A549 (cell line): Measurements from ENCODE around the gene CCDC33. TPM values are rescaled to one million over a fixed set of nuclear protein-coding genes. Genes with fewer than 3 reads are reported as not detected.
A peak's percentile ranks its signal among the peaks of the same experiment; 100 is the strongest.

Experiments used
- ATAC-seq, 2 experiments: fragments of 200-7000 bp in 1 of 2; fragments of >200 bp in 1 of 2; cut with Nextera tagmentation in 1 of 2; cut with Tn5 transposase in 1 of 2; 3 replicates each; pipeline versions ENCODE4 v1.8.0 to v1.9.1; 2018 to 2020; ENCODE audit warnings: mild to moderate bottlenecking in 1 of 2, moderate library complexity in 1 of 2
- CTCF ChIA-PET: fragments of 300-600 bp; sonication (Branson Sonifier 250); formaldehyde crosslinking; extraction: SDS; loops from one replicate; lab custom pipeline; 2021; ENCODE audit warnings: antibody characterized with exemption, inconsistent platforms; lab: Yijun Ruan, JAX
- POLR2A ChIA-PET: fragments of 350-600 bp; formaldehyde crosslinking; extraction: SDS; loops from one replicate; lab custom pipeline; 2021; ENCODE audit warnings: antibody characterized with exemption, inconsistent platforms; lab: Yijun Ruan, JAX
- DNase-seq, 2 experiments: peaks; one replicate each; pipeline versions ENCODE4 v3.0.0 to v3.0.0-alpha.2; 2011 to 2016; ENCODE audit warnings: low read depth in 1 of 2, low spot score in 1 of 2
- FAIRE-seq: peaks from 2 replicates; lab custom pipeline; 2011; peaks lifted over from hg19 to GRCh38; lab: Jason Lieb, UNC
- H3K27ac ChIP-seq, 2 experiments: fragments of >200 bp; sonication (Bioruptor Twin); formaldehyde crosslinking; 3 replicates each; pipeline ENCODE4 v1.5.1; 2016 to 2017
- H3K4me1 ChIP-seq: fragments of >200 bp; sonication (Bioruptor Twin); formaldehyde crosslinking; 3 replicates; pipeline ENCODE4 v1.6.1; 2016
- H3K4me2 ChIP-seq: fragments of >200 bp; sonication (Bioruptor Twin); formaldehyde crosslinking; 3 replicates; pipeline ENCODE4 v1.6.1; 2016
- H3K4me3 ChIP-seq: fragments of >200 bp; sonication (Bioruptor Twin); formaldehyde crosslinking; 3 replicates; pipeline ENCODE4 v1.5.1; 2016
- H3K9me3 ChIP-seq: fragments of >200 bp; sonication (Bioruptor Twin); formaldehyde crosslinking; 3 replicates; pipeline ENCODE4 v1.6.1; 2016
- EHMT2 ChIP-seq: fragments of 200-600 bp; sonication (generic); IDR thresholded peaks from 2 replicates; pipeline ENCODE4 v1.6.1; 2016; ENCODE audit warnings: antibody characterized with exemption, low read depth, mild to moderate bottlenecking, moderate library complexity
- FOSL2 ChIP-seq, 2 experiments: fragments of 450-650 bp in 1 of 2; fragments of >200 bp in 1 of 2; sonication (Bioruptor Twin) in 1 of 2; formaldehyde crosslinking; IDR thresholded peaks; 2 replicates each; pipeline versions ENCODE4 v1.5.0 to v1.6.1; 2016 to 2020; ENCODE audit warnings: mild to moderate bottlenecking in 1 of 2, moderate library complexity in 1 of 2
- FOXS1 ChIP-seq: fragments of 250-450 bp; sonication (Bioruptor Pico); IDR thresholded peaks from 2 replicates; pipeline ENCODE4 v1.5.0; 2020; ENCODE audit warnings: mild to moderate bottlenecking, moderate library complexity
- HEYL ChIP-seq: fragments of 250-450 bp; sonication (Bioruptor Pico); IDR thresholded peaks from 2 replicates; pipeline ENCODE4 v1.8.0; 2021; ENCODE audit warnings: mild to moderate bottlenecking, moderate library complexity
- JUN ChIP-seq, 2 experiments: fragments of >200 bp; sonication (Bioruptor Twin); formaldehyde crosslinking; IDR thresholded peaks; 2 replicates in 1 of 2; 3 replicates in 1 of 2; pipeline ENCODE4 v1.6.1; 2016 to 2017
- JUNB ChIP-seq: fragments of >200 bp; sonication (Bioruptor Twin); formaldehyde crosslinking; IDR thresholded peaks from 2 replicates; pipeline ENCODE4 v1.6.1; 2016
- KDM1A ChIP-seq: fragments of 200-600 bp; sonication (generic); IDR thresholded peaks from 2 replicates; pipeline ENCODE4 v1.6.1; 2016; ENCODE audit warnings: low read depth, mild to moderate bottlenecking
- KDM5A ChIP-seq: fragments of 200-600 bp; sonication (generic); IDR thresholded peaks from 2 replicates; pipeline ENCODE4 v1.6.1; 2016; ENCODE audit warnings: antibody characterized with exemption, mild to moderate bottlenecking
- MAZ ChIP-seq: fragments of 150-350 bp; IDR thresholded peaks from 2 replicates; pipeline ENCODE4 v1.6.1; 2014; ENCODE audit warnings: antibody characterized with exemption, low read depth, low read length, borderline replicate concordance
- MYC ChIP-seq: IDR thresholded peaks from 2 replicates; pipeline ENCODE4 v1.6.1; 2012; ENCODE audit warnings: mild to moderate bottlenecking, inconsistent platforms, low read length, improper control_type of control experiment, borderline replicate concordance
- NFE2L2 ChIP-seq: fragments of 150-350 bp; conservative IDR thresholded peaks from 2 replicates; pipeline ENCODE4 v1.6.1; 2014; ENCODE audit warnings: low read length
- RAD21 ChIP-seq, 2 experiments: fragments of >200 bp in 1 of 2; sonication (Bioruptor Twin) in 1 of 2; formaldehyde crosslinking in 1 of 2; IDR thresholded peaks in 1 of 2; conservative IDR thresholded peaks in 1 of 2; 2 replicates in 1 of 2; 3 replicates in 1 of 2; pipeline ENCODE4 v1.6.1; 2012 to 2018; ENCODE audit warnings: inconsistent platforms in 1 of 2
- RARB ChIP-seq: fragments of 250-450 bp; sonication (Bioruptor Pico); IDR thresholded peaks from 2 replicates; pipeline ENCODE4 v1.8.0; 2021; ENCODE audit warnings: mild to moderate bottlenecking, moderate library complexity
- RCOR1 ChIP-seq: fragments of 150-350 bp; IDR thresholded peaks from 2 replicates; pipeline ENCODE4 v1.6.1; 2014; ENCODE audit warnings: antibody characterized with exemption, low read length, low read depth
- RFX5 ChIP-seq: fragments of 450-650 bp; IDR thresholded peaks from 2 replicates; pipeline ENCODE4 v1.7.1; 2014; ENCODE audit warnings: antibody characterized with exemption, mild to moderate bottlenecking, moderate library complexity
- RNF2 ChIP-seq: fragments of 200-600 bp; sonication (generic); IDR thresholded peaks from 2 replicates; pipeline ENCODE4 v1.6.1; 2016; ENCODE audit warnings: low read depth, mild to moderate bottlenecking, antibody characterized with exemption, moderate library complexity, borderline replicate concordance
- SMC3 ChIP-seq: fragments of >200 bp; sonication (Bioruptor Twin); formaldehyde crosslinking; IDR thresholded peaks from 3 replicates; pipeline ENCODE4 v1.6.1; 2018; ENCODE audit warnings: inconsistent platforms
- ZC3H11A ChIP-seq: fragments of 450-650 bp; IDR thresholded peaks from 2 replicates; pipeline ENCODE4 v1.6.1; 2014; ENCODE audit warnings: antibody characterized with exemption, mild to moderate bottlenecking
- ZFP36 ChIP-seq: fragments of 450-650 bp; IDR thresholded peaks from 2 replicates; pipeline ENCODE4 v1.6.1; 2014; ENCODE audit warnings: borderline replicate concordance; ENCODE audit not compliant: partially characterized antibody
- ZNF302 ChIP-seq: fragments of 250-450 bp; sonication (Bioruptor Pico); IDR thresholded peaks from 2 replicates; pipeline ENCODE4 v1.9.0; 2021; ENCODE audit warnings: inconsistent platforms, mild to moderate bottlenecking, moderate library complexity
- ZSCAN20 ChIP-seq: fragments of 250-450 bp; sonication (Bioruptor Pico); IDR thresholded peaks from 2 replicates; pipeline ENCODE4 v1.8.0; 2022; ENCODE audit warnings: mild to moderate bottlenecking, moderate library complexity
- WGBS: methylation state at CpG from one replicate; pipeline ENCODE4 v1.1.6; 2017; ENCODE audit errors: missing lambda C conversion rate; 5-methylcytosine and 5-hydroxymethylcytosine counted together
- polyA plus RNA-seq, 4 experiments: library from polyadenylated mRNA; depleted of rRNA in 3 of 4; stranded (reverse); fragments of >200 nt; fragmentation: RNase III in 1 of 4; extraction: RNeasy Plus Mini Kit Qiagen cat#74134 plus additional on column Dnase treatment in 1 of 4; gene quantifications; 2 replicates in 3 of 4; 3 replicates in 1 of 4; pipeline ENCODE4 v1.2.3, GENCODE V29; 2011 to 2017
- TF ChIP-seq, protein P1 (sequence below): IDR thresholded peaks from 2 replicates; pipeline ENCODE4 v1.6.1; 2012
- TF ChIP-seq, protein P2 (sequence below): IDR thresholded peaks from 2 replicates; pipeline ENCODE4 v1.6.1; 2012; ENCODE audit warnings: low read depth, borderline replicate concordance
- TF ChIP-seq, protein P3 (sequence below): fragments of >200 bp; sonication (Bioruptor Twin); formaldehyde crosslinking; IDR thresholded peaks from 3 replicates; pipeline ENCODE4 v1.5.1; 2016
- TF ChIP-seq, protein P4 (sequence below): fragments of >200 bp; sonication (Bioruptor Twin); formaldehyde crosslinking; IDR thresholded peaks from 3 replicates; pipeline ENCODE4 v1.6.1; 2016
- TF ChIP-seq, protein P5 (sequence below): fragments of 450-650 bp; IDR thresholded peaks from 2 replicates; pipeline ENCODE4 v1.6.1; 2014; ENCODE audit warnings: antibody characterized with exemption

The CCDC33 gene
- polyA plus RNA-seq, 2 of the 4 experiments (the other 2 are of a cell fraction) = 5.9 to 9.2 TPM

DNA sequence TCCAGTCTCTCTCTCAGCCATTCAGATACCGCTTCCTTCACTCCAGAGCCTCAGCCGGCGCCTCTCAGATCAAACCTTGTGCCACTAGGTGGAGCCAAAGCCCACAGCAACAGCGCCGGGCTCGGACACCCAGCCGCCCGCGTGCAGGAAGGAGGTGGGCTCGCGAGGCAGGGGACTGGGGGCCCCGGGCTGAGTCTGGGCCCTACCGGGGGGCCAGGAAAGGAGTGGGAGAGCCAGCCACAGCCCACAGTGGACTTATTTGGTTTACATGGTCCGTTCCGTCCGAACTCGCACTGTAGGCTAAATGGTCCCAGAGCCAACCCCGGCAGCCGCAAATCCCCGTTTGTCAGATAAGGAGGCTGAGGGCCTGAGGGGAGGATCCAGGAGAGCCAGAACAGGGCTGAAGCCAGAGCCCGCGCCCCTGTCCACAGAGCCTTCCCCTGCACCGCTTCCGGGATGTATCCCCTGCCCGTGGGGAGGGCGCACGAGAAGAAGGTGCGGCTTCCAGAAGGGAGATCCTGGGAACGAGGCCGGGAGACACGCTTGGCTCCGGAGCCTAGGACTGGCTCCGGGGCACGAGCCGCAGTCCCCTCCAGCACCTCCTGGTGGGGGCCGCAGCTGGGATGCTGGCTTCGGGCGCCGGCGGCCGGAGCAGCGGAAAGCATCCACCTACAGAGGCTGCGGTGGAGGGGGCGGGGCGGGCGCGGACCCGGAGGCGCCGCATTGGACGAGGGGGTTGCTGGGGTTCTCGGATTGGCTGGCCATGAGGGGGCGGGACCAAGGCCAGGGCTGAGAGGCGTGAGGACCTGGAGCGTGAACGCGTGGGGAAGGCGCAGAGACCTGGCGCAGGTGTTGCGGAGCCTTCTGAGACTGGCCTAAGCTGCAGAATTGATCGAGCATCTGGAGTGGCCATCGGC is 137.9 kb downstream of the CCDC33 start:
- DNase-seq (peak; percentile 81 to 96), ATAC-seq (peak; percentile 92 to 97), FAIRE-seq (no peak)
- TF ChIP-seq, protein P1, sequence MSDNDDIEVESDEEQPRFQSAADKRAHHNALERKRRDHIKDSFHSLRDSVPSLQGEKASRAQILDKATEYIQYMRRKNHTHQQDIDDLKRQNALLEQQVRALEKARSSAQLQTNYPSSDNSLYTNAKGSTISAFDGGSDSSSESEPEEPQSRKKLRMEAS = peak; percentile 78
- TF ChIP-seq, protein P2, sequence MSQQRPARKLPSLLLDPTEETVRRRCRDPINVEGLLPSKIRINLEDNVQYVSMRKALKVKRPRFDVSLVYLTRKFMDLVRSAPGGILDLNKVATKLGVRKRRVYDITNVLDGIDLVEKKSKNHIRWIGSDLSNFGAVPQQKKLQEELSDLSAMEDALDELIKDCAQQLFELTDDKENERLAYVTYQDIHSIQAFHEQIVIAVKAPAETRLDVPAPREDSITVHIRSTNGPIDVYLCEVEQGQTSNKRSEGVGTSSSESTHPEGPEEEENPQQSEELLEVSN = peak; percentile 74
- no peak for TF ChIP-seq HEYL
- TF ChIP-seq FOSL2 (IDR thresholded peaks at IDR 0.05) = no peak
- TF ChIP-seq FOSL2 (CRISPR knock-in tag; IDR thresholded peaks at IDR 0.05) = no peak
- TF ChIP-seq MYC = no peak
- TF ChIP-seq RCOR1 = no peak
- TF ChIP-seq ZC3H11A = no peak
- TF ChIP-seq RNF2 = peak; percentile 28; the same call in 1 of the 2 replicates
- TF ChIP-seq NFE2L2 = no peak
- TF ChIP-seq RFX5 = peak; percentile 90
- TF ChIP-seq SMC3 = peak; percentile 54
- TF ChIP-seq JUNB = no peak
- no peak for TF ChIP-seq ZSCAN20 (CRISPR knock-in tag)
- TF ChIP-seq EHMT2 = no peak
- peak; percentile 86 to 89 for TF ChIP-seq RAD21 (conservative IDR thresholded peaks at IDR 0.05 in 1 of 2, IDR thresholded peaks at IDR 0.05 in 1 of 2)
- TF ChIP-seq, protein P3, sequence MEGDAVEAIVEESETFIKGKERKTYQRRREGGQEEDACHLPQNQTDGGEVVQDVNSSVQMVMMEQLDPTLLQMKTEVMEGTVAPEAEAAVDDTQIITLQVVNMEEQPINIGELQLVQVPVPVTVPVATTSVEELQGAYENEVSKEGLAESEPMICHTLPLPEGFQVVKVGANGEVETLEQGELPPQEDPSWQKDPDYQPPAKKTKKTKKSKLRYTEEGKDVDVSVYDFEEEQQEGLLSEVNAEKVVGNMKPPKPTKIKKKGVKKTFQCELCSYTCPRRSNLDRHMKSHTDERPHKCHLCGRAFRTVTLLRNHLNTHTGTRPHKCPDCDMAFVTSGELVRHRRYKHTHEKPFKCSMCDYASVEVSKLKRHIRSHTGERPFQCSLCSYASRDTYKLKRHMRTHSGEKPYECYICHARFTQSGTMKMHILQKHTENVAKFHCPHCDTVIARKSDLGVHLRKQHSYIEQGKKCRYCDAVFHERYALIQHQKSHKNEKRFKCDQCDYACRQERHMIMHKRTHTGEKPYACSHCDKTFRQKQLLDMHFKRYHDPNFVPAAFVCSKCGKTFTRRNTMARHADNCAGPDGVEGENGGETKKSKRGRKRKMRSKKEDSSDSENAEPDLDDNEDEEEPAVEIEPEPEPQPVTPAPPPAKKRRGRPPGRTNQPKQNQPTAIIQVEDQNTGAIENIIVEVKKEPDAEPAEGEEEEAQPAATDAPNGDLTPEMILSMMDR = peak; percentile 79
- no peak for TF ChIP-seq ZFP36
- no peak for TF ChIP-seq KDM1A
- CTCF ChIA-PET = interaction anchor here (0.6 to 23.0 kb wide), 36 partner anchors 8 to 314 kb away, joined by 3 to 681 read pairs (median 4); partner anchors contain the start of genes SEMA7A and UBL7
- Histone ChIP-seq H3K4me2 (peak overlapping the region; percentile 87), H3K4me1 (peaks cover 7% of the 10 kb centered on the region), H3K9me3 (no peaks in the 10 kb centered on the region), H3K27ac (peak overlapping the region; percentile 51 to 89), H3K4me3 (peak overlapping the region; percentile 44)
- WGBS = 1% methylated on average over 10 of the region's 62 CpGs
- POLR2A ChIA-PET = no interaction called here

DNA sequence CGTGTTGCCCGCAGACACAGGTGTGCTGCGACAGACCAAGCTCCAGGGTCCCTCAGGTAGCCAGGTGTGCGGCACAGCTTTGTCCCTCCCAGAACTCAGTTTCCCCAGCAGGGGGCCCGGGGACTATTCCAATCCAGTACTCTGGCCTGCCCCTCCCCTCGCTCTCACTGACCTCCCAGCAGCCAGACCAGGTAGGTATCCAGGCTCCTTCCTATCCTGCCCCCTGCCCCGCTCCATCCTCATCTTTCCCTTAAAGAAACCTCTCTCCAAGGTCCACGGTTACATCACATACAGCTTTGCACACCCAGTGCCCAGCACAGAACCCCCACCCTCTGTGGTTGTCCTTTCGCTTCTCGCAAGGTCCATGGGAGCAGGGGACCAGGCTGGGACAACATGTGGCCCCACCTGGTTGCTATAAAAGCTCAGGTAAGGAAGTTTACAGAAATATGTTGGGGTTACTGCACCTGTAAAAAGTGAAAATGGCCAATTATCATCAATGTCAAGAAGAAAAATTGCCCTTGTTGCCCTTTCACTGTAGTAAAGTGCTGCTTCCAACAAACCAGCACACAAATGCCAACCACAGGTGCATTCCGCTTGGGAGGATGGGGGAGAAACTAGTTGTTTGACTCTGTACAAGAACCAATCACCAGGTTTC is 138.6 kb downstream of the CCDC33 start:
- Histone ChIP-seq H3K4me3 (peak overlapping the region; percentile 44), H3K9me3 (no peaks in the 10 kb centered on the region), H3K4me1 (peaks cover 7% of the 10 kb centered on the region), H3K27ac (peak overlapping the region in 1 of 2 experiments; percentile 89; a peak in 2 of 6 replicates), H3K4me2 (peak overlapping the region; percentile 87)
- CTCF ChIA-PET = interaction anchor here (0.6 to 23.0 kb wide), 24 partner anchors 10 to 315 kb away, joined by 3 to 681 read pairs (median 3); partner anchors contain the start of gene SEMA7A
- POLR2A ChIA-PET = no interaction called here
- peak in 1 of 2 experiments; percentile 3; a peak in 3 of 6 replicates for ATAC-seq
- no peak for FAIRE-seq
- WGBS = 26% methylated on average over 8 of the region's 11 CpGs
- DNase-seq = no peak
- TF ChIP-seq ZFP36 (no peak), KDM5A (no peak), ZNF302 (CRISPR knock-in tag) (no peak), HEYL (no peak), MAZ (no peak), RNF2 (no peak), EHMT2 (no peak), JUN (IDR thresholded peaks at IDR 0.05) (no peak), RARB (no peak), FOXS1 (CRISPR knock-in tag) (no peak)
- TF ChIP-seq, protein P4, sequence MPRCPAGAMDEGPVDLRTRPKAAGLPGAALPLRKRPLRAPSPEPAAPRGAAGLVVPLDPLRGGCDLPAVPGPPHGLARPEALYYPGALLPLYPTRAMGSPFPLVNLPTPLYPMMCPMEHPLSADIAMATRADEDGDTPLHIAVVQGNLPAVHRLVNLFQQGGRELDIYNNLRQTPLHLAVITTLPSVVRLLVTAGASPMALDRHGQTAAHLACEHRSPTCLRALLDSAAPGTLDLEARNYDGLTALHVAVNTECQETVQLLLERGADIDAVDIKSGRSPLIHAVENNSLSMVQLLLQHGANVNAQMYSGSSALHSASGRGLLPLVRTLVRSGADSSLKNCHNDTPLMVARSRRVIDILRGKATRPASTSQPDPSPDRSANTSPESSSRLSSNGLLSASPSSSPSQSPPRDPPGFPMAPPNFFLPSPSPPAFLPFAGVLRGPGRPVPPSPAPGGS = no peak
- TF ChIP-seq, protein P5, sequence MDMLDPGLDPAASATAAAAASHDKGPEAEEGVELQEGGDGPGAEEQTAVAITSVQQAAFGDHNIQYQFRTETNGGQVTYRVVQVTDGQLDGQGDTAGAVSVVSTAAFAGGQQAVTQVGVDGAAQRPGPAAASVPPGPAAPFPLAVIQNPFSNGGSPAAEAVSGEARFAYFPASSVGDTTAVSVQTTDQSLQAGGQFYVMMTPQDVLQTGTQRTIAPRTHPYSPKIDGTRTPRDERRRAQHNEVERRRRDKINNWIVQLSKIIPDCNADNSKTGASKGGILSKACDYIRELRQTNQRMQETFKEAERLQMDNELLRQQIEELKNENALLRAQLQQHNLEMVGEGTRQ = no peak
